Endothelial cell of umbilical vein (primary cell): ENCODE measurements around the gene GPRASP1. TPM values are rescaled to one million over a fixed set of nuclear protein-coding genes. Genes with fewer than 3 reads are reported as not detected.

Source experiments
- BruUV-seq: library from RNA; stranded (reverse); fragments of 400-500 nt; replicated peaks from 2 replicates; lab custom pipeline; 2021; lab: Mats Ljungman, UMichigan
- CTCF ChIA-PET: fragments of 300-600, 350-600 bp; sonication (Branson Sonifier 250); formaldehyde crosslinking; loops from one replicate; lab custom pipeline; 2021; ENCODE audit warnings: antibody characterized with exemption, inconsistent platforms; lab: Charles Lee
- POLR2A ChIA-PET: fragments of 300-600, 350-600 bp; sonication (Branson Sonifier 250); formaldehyde crosslinking; loops from one replicate; lab custom pipeline; 2021; ENCODE audit warnings: antibody characterized with exemption, inconsistent platforms; lab: Charles Lee
- DNase-seq: peaks from one replicate; pipeline ENCODE4 v3.0.0-alpha.2; 2011; ENCODE audit warnings: low read depth, low spot score
- FAIRE-seq: peaks from 2 replicates; lab custom pipeline; 2011; peaks lifted over from hg19 to GRCh38; lab: Jason Lieb, UNC
- H2AFZ ChIP-seq: 2 replicates; pipeline ENCODE4 v1.6.0; 2012; ENCODE audit warnings: low read depth, low read length, control low read depth, inconsistent platforms
- H3K27ac ChIP-seq: 2 replicates; pipeline ENCODE4 v1.5.1; 2011; ENCODE audit warnings: low read depth, mild to moderate bottlenecking, control low read depth, low read length, moderate library complexity; ENCODE audit not compliant: insufficient read depth
- H3K27me3 ChIP-seq, 2 experiments: 2 replicates each; pipeline versions ENCODE4 v1.6.0 to v1.6.1; 2011; ENCODE audit warnings: low read length in 2 of 2, mixed read lengths in 1 of 2; ENCODE audit not compliant: control insufficient read depth in 2 of 2, insufficient read depth in 2 of 2
- H3K36me3 ChIP-seq, 2 experiments: 2 replicates in 1 of 2; 3 replicates in 1 of 2; pipeline ENCODE4 v1.5.1; 2011; ENCODE audit warnings: low read length in 2 of 2, mild to moderate bottlenecking in 1 of 2, moderate library complexity in 1 of 2; ENCODE audit not compliant: control insufficient read depth in 2 of 2, insufficient read depth in 2 of 2; ENCODE audit errors: extremely low read depth in 1 of 2
- H3K4me1 ChIP-seq: 3 replicates; pipeline ENCODE4 v1.5.1; 2011; ENCODE audit warnings: mild to moderate bottlenecking, low read length; ENCODE audit not compliant: control insufficient read depth, insufficient read depth; ENCODE audit errors: extremely low read depth
- H3K4me2 ChIP-seq: 2 replicates; pipeline ENCODE4 v1.6.1; 2011; ENCODE audit warnings: low read length, control low read depth, mixed read lengths; ENCODE audit not compliant: insufficient read depth
- H3K4me3 ChIP-seq, 3 experiments: fragments of 200-600 bp in 1 of 3; sonication (generic), shearing (Covaris generic) in 1 of 3; replicated peaks in 1 of 3; 2 replicates each; pipeline ENCODE4 v1.5.1; 2011 to 2016; ENCODE audit warnings: control low read depth in 3 of 3, low read length in 3 of 3, mild to moderate bottlenecking in 2 of 3, inconsistent platforms in 1 of 3, low read depth in 1 of 3, moderate library complexity in 1 of 3; ENCODE audit not compliant: insufficient read depth in 1 of 3
- H3K79me2 ChIP-seq: 2 replicates; pipeline ENCODE4 v1.6.0; 2012; ENCODE audit warnings: low read length, inconsistent platforms; ENCODE audit not compliant: control insufficient read depth, insufficient read depth
- H3K9ac ChIP-seq: replicated peaks from 2 replicates; pipeline ENCODE3; 2011; ENCODE audit warnings: low read length, control low read depth; ENCODE audit not compliant: insufficient read depth; ENCODE audit errors: extremely low read depth
- H3K9me1 ChIP-seq: replicated peaks from 3 replicates; pipeline ENCODE4 v1.6.0; 2011; ENCODE audit warnings: mild to moderate bottlenecking, low read length; ENCODE audit not compliant: control insufficient read depth, insufficient read depth; ENCODE audit errors: extremely low read depth
- H3K9me3 ChIP-seq: replicated peaks from 2 replicates; pipeline ENCODE4 v1.5.1; 2012; ENCODE audit warnings: low read length, inconsistent platforms; ENCODE audit not compliant: control insufficient read depth, insufficient read depth
- H4K20me1 ChIP-seq: replicated peaks from 2 replicates; pipeline ENCODE3; 2011; ENCODE audit warnings: mild to moderate bottlenecking, low read length; ENCODE audit not compliant: control insufficient read depth, insufficient read depth; ENCODE audit errors: extremely low read depth
- CTCF ChIP-seq, 2 donors: IDR thresholded peaks; 1 replicate in 1 of 2; 2 replicates in 1 of 2; pipeline ENCODE4 v1.5.1; 2011; ENCODE audit warnings: low read length in 2 of 2, mild to moderate bottlenecking in 2 of 2, moderate library complexity in 2 of 2, control low read depth in 1 of 2, inconsistent platforms in 1 of 2, low read depth in 1 of 2; ENCODE audit not compliant: insufficient read depth in 1 of 2; ENCODE audit errors: extremely low read depth in 1 of 2
- EZH2 ChIP-seq: IDR thresholded peaks from 2 replicates; pipeline ENCODE4 v1.6.1; 2012; ENCODE audit warnings: borderline replicate concordance, low read depth, mild to moderate bottlenecking, moderate library complexity, low read length, inconsistent platforms; ENCODE audit not compliant: severe bottlenecking
- FOS ChIP-seq: IDR thresholded peaks from 2 replicates; pipeline ENCODE4 v1.6.1; 2011; ENCODE audit warnings: mild to moderate bottlenecking, low read length, moderate library complexity, borderline replicate concordance; ENCODE audit not compliant: insufficient read depth
- GATA2 ChIP-seq: IDR thresholded peaks from 2 replicates; pipeline ENCODE4 v1.7.0; 2011; ENCODE audit warnings: low read depth, mild to moderate bottlenecking, moderate library complexity, mixed read lengths, low read length; ENCODE audit not compliant: insufficient read length, insufficient read depth
- JUN ChIP-seq: IDR thresholded peaks from 2 replicates; pipeline ENCODE4 v1.6.1; 2011; ENCODE audit warnings: borderline replicate concordance, low read depth; ENCODE audit not compliant: insufficient read length, insufficient read depth
- MYC ChIP-seq: IDR thresholded peaks from one replicate; pipeline ENCODE4 v1.6.1; 2011; ENCODE audit warnings: mild to moderate bottlenecking, low read depth, low read length
- POLR2A ChIP-seq: IDR thresholded peaks from 2 replicates; pipeline ENCODE4 v1.6.1; 2012; ENCODE audit warnings: low read depth, mild to moderate bottlenecking, control low read depth, low read length
- POLR2AphosphoS5 ChIP-seq: IDR thresholded peaks from 2 replicates; pipeline ENCODE4 v1.6.1; 2012; ENCODE audit warnings: low read depth, mild to moderate bottlenecking, control low read depth, low read length, moderate library complexity; ENCODE audit not compliant: insufficient read depth
- dilution Hi-C: fragments of 300-500 bp; cut with MboI; formaldehyde crosslinking; loops from one replicate; pipeline ENCODE4 v1.15.0; 2019; ENCODE audit warnings: low sequenced_read_pairs; ENCODE audit not compliant: extremely low pct_ligation_motif_present
- intact Hi-C: fragments of 100-400 bp; cut with micrococcal nuclease; formaldehyde crosslinking; loops from one replicate; pipeline ENCODE4 v1.10.0; 2022
- polyA plus RNA-seq, 4 experiments: library from polyadenylated mRNA; depleted of rRNA in 3 of 4; stranded (reverse) in 3 of 4; unstranded in 1 of 4; fragments of >200 nt; gene quantifications; 2 replicates each; pipeline versions ENCODE4 v1.2.1 to v1.2.3, GENCODE V29; 2011 to 2012; ENCODE audit warnings: missing spikeins in 1 of 4
- total RNA-seq: library from RNA; stranded (reverse); gene quantifications from 2 replicates; pipeline ENCODE4 v1.2.3, GENCODE V29; 2021
- TF ChIP-seq, protein P1 (sequence below): IDR thresholded peaks from 2 replicates; pipeline ENCODE4 v1.6.1; 2011; ENCODE audit not compliant: insufficient read depth, insufficient read length

The GPRASP1 gene
- total and polyA plus RNA-seq, 2 donors (not counting 3 experiments of a cell fraction or from before 2014, with no cell fraction given), result 0.32 to 2.1 TPM

GRCh38 chrX:102627640-102628039 lies 23.6 kb upstream of the GPRASP1 start:
- ChIA-PET POLR2A (no interaction called here), CTCF (no interaction called here)
- H2AFZ ChIP-seq, result no peak overlapping the region
- no peaks in the 10 kb centered on the region for H3K79me2 ChIP-seq
- no peaks in the 10 kb centered on the region for H3K9me1 ChIP-seq
- no peaks in the 10 kb centered on the region for H3K36me3 ChIP-seq
- BruUV-seq, result no TSS peak
- H3K9ac ChIP-seq, result no peak overlapping the region
- H3K4me3 ChIP-seq, result no peak overlapping the region
- FAIRE-seq (peak; percentile 58), DNase-seq (no peak)
- dilution Hi-C loops (no loop called here), intact Hi-C loops (no loop called here)
- H4K20me1 ChIP-seq, result no peaks in the 10 kb centered on the region
- H3K27ac ChIP-seq, result no peak overlapping the region
- no peaks in the 10 kb centered on the region for H3K9me3 ChIP-seq
- TF ChIP-seq POLR2AphosphoS5, result no peak
- TF ChIP-seq, protein P1, sequence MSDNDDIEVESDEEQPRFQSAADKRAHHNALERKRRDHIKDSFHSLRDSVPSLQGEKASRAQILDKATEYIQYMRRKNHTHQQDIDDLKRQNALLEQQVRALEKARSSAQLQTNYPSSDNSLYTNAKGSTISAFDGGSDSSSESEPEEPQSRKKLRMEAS, result no peak
- TF ChIP-seq MYC, result no peak
- TF ChIP-seq FOS, result no peak
- TF ChIP-seq GATA2, result no peak
- TF ChIP-seq JUN, result no peak
- TF ChIP-seq CTCF (IDR thresholded peaks at IDR 0.05; ENCODE audit: extremely low read depth in 1 of 2, insufficient read depth in 1 of 2, low read depth in 1 of 2, low read length in 2 of 2), result no peak
- no peak for TF ChIP-seq EZH2
- TF ChIP-seq POLR2A, result no peak
- no peak overlapping the region for H3K4me2 ChIP-seq
- H3K4me1 ChIP-seq, result no peaks in the 10 kb centered on the region
- no peaks in the 10 kb centered on the region for H3K27me3 ChIP-seq
